ENCODE results near the gene ROR1. TPM values are rescaled to one million over a fixed set of nuclear protein-coding genes. Genes with fewer than 3 reads are reported as not detected.

ROR1 gene
- total and polyA plus RNA-seq, 2 of the 13 experiments (the other 11 are each of a cell fraction or from before 2014, with no cell fraction given), result 0.58 to 2.3 TPM

GRCh38 chr1:64111787-64112186 lies 338.0 kb downstream of the ROR1 start:
- no TSS peak for BruUV-seq (replicated peaks)
- no peak overlapping the region for H3K9ac ChIP-seq (ENCODE audit: insufficient read depth, low read depth, low read length)
- H2AFZ ChIP-seq (ENCODE audit: low read length), result no peak overlapping the region
- no peaks in the 10 kb centered on the region for H3K4me1 ChIP-seq (ENCODE audit: insufficient read depth, low read length)
- no peaks in the 10 kb centered on the region for H4K20me1 ChIP-seq (ENCODE audit: insufficient read depth, low read length)
- FAIRE-seq, result no peak
- 58% methylated on average over 3 of the region's 3 CpGs for WGBS (ENCODE audit: low lambda C conversion rate)
- no peaks in the 10 kb centered on the region for H3K36me3 ChIP-seq (replicated peaks in 1 of 2; ENCODE audit: control insufficient read depth in 1 of 2, insufficient read depth in 2 of 2, low read length in 2 of 2)
- no peaks in the 10 kb centered on the region for H3K79me2 ChIP-seq (ENCODE audit: insufficient read depth, low read length)
- no peaks in the 10 kb centered on the region for H3K9me3 ChIP-seq (ENCODE audit: low read length)
- H3K4me3 ChIP-seq (replicated peaks in 1 of 3; ENCODE audit: insufficient read depth in 1 of 3, low read depth in 2 of 3, low read length in 3 of 3), result no peak overlapping the region
- TF ChIP-seq ZNF709 (CRISPR knock-in tag; IDR thresholded peaks at IDR 0.05) (no peak), KIAA2018 (CRISPR knock-in tag; IDR thresholded peaks at IDR 0.05; ENCODE audit: borderline replicate concordance) (no peak)
- no peaks in the 10 kb centered on the region for H3K27me3 ChIP-seq (ENCODE audit: control insufficient read depth in 1 of 2, insufficient read depth in 2 of 2, low read length in 2 of 2)
- in situ Hi-C loops (cut with HindIII; ENCODE audit: extremely low pct_ligation_motif_present, low pct_unique_long_range_greater_than_20kb) (no loop called here), intact Hi-C loops (cut with micrococcal nuclease; ENCODE audit: unreplicated experiment) (no loop called here)
- POLR2A ChIA-PET, result no interaction called here
- CTCF ChIA-PET (ENCODE audit: low intra/inter-chr PET ratio, low total read pairs), result no interaction called here
- H3K27ac ChIP-seq (ENCODE audit: extremely low read length, insufficient read depth, low read length), result no peak overlapping the region
- H3K4me2 ChIP-seq (ENCODE audit: low read depth, low read length), result no peak overlapping the region
- DNase-seq (ENCODE audit: low spot score), result no peak
- no peak for ATAC-seq

Data from HepG2 (cell line).